Measurements from ENCODE around the gene ICE2.

The ICE2 gene

DNA sequence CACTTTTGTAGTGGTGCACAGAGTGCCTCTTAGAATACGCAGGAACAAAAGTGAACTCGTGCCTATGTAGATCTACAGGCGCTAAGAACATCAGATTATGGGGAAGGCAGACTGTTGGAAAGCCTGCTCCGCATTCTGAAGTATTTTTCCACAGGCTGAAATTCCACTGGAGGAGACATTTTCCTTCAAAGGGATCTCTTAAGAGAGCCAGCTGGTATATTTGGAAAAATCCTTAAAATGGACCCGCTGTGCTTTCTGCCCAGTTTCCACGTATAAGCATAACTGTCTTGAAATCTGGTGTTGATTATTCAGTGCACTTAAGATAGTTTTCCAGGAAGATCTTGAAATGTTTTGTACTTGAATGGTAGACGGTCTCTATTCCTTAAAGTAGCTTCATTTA lies 34.7 kb upstream of the ICE2 start:
- no peak for TF ChIP-seq CREB1 (IDR thresholded peaks at IDR 0.05; ENCODE audit: low read depth)
- no peak for TF ChIP-seq EP300 (IDR thresholded peaks at IDR 0.05; ENCODE audit: borderline replicate concordance)
- TF ChIP-seq TAF1 (IDR thresholded peaks at IDR 0.05; ENCODE audit: low read depth) = no peak
- no peak for TF ChIP-seq EGR1 (IDR thresholded peaks at IDR 0.05)
- TF ChIP-seq ZBTB7A (IDR thresholded peaks at IDR 0.05; ENCODE audit: low read depth) = no peak
- TF ChIP-seq, protein P1, sequence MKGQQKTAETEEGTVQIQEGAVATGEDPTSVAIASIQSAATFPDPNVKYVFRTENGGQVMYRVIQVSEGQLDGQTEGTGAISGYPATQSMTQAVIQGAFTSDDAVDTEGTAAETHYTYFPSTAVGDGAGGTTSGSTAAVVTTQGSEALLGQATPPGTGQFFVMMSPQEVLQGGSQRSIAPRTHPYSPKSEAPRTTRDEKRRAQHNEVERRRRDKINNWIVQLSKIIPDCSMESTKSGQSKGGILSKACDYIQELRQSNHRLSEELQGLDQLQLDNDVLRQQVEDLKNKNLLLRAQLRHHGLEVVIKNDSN (IDR thresholded peaks at IDR 0.05) = no peak
- TF ChIP-seq FOXM1 (IDR thresholded peaks at IDR 0.05; ENCODE audit: borderline replicate concordance, low read depth) = no peak
- TF ChIP-seq NFIC (IDR thresholded peaks at IDR 0.05) = no peak
- no peak for TF ChIP-seq TCF12 (IDR thresholded peaks at IDR 0.05; ENCODE audit: low read depth)
- TF ChIP-seq RAD21 (IDR thresholded peaks at IDR 0.05; ENCODE audit: low read depth) = no peak
- TF ChIP-seq YY1 (IDR thresholded peaks at IDR 0.05; ENCODE audit: low read depth) = no peak
- no peak for TF ChIP-seq REST (IDR thresholded peaks at IDR 0.05; ENCODE audit: low read depth)
- TF ChIP-seq TEAD4 (IDR thresholded peaks at IDR 0.05) = no peak
- no peak for TF ChIP-seq CEBPB (IDR thresholded peaks at IDR 0.05)
- TF ChIP-seq, protein P2, sequence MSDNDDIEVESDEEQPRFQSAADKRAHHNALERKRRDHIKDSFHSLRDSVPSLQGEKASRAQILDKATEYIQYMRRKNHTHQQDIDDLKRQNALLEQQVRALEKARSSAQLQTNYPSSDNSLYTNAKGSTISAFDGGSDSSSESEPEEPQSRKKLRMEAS (IDR thresholded peaks at IDR 0.05) = no peak

GRCh38 chr15:60512937-60513336 lies 34.0 kb upstream of the ICE2 start:
- TF ChIP-seq ZBTB7A (IDR thresholded peaks at IDR 0.05; ENCODE audit: low read depth) (no peak), TAF1 (IDR thresholded peaks at IDR 0.05; ENCODE audit: low read depth) (no peak), TCF12 (IDR thresholded peaks at IDR 0.05; ENCODE audit: low read depth) (no peak), REST (IDR thresholded peaks at IDR 0.05; ENCODE audit: low read depth) (no peak), RAD21 (IDR thresholded peaks at IDR 0.05; ENCODE audit: low read depth) (no peak)

- TF ChIP-seq TCF12 (IDR thresholded peaks at IDR 0.05; ENCODE audit: low read depth) (no peak), ZBTB7A (IDR thresholded peaks at IDR 0.05; ENCODE audit: low read depth) (no peak), FOXM1 (IDR thresholded peaks at IDR 0.05; ENCODE audit: borderline replicate concordance, low read depth) (no peak), EP300 (IDR thresholded peaks at IDR 0.05; ENCODE audit: borderline replicate concordance) (no peak)
- TF ChIP-seq, protein P1 (IDR thresholded peaks at IDR 0.05) = no peak
- TF ChIP-seq, protein P2 (IDR thresholded peaks at IDR 0.05) = no peak
Observed at GRCh38 chr15:60511351-60512031, 32.5 kb upstream of the ICE2 start.

- no peak for TF ChIP-seq YY1 (IDR thresholded peaks at IDR 0.05; ENCODE audit: low read depth)
- TF ChIP-seq EP300 (IDR thresholded peaks at IDR 0.05; ENCODE audit: borderline replicate concordance) = no peak
- no peak for TF ChIP-seq RAD21 (IDR thresholded peaks at IDR 0.05; ENCODE audit: low read depth)
- no peak for TF ChIP-seq ZBTB7A (IDR thresholded peaks at IDR 0.05; ENCODE audit: low read depth)
Observed at GRCh38 chr15:60510006-60510405, 31.1 kb upstream of the ICE2 start.

DNA sequence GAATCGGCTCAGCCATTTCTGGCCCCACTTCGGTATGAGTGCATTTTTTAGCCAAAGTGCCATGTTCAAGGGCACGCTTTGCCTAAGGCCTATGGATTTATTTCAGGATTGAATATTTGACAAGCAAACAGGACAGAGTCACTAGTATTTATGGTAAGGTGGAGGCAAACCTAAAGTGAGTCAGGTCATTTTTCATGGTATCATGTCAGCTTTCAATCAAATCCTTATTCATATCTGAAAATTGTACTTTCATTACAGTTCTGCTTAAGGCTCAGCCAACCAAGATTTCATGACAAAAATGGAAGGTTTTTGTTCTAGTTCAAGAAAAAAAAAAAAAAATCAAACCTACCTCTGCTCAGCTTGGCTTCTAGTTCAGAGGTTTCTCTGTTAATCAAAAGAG lies 30.5 kb upstream of the ICE2 start:
- no peak for TF ChIP-seq ZBTB7A (IDR thresholded peaks at IDR 0.05; ENCODE audit: low read depth)
- no peak for TF ChIP-seq REST (IDR thresholded peaks at IDR 0.05; ENCODE audit: low read depth)
- TF ChIP-seq YY1 (IDR thresholded peaks at IDR 0.05; ENCODE audit: low read depth) = no peak
- TF ChIP-seq TAF1 (IDR thresholded peaks at IDR 0.05; ENCODE audit: low read depth) = no peak
- TF ChIP-seq EP300 (IDR thresholded peaks at IDR 0.05; ENCODE audit: borderline replicate concordance) = no peak
- no peak for TF ChIP-seq TCF12 (IDR thresholded peaks at IDR 0.05; ENCODE audit: low read depth)
- no peak for TF ChIP-seq NFIC (IDR thresholded peaks at IDR 0.05)
- no peak for TF ChIP-seq FOXM1 (IDR thresholded peaks at IDR 0.05; ENCODE audit: borderline replicate concordance, low read depth)
- TF ChIP-seq, protein P1 (IDR thresholded peaks at IDR 0.05) = no peak
- TF ChIP-seq TEAD4 (IDR thresholded peaks at IDR 0.05) = no peak
- TF ChIP-seq EGR1 (IDR thresholded peaks at IDR 0.05) = no peak
- no peak for TF ChIP-seq CEBPB (IDR thresholded peaks at IDR 0.05)
- TF ChIP-seq RAD21 (IDR thresholded peaks at IDR 0.05; ENCODE audit: low read depth) = no peak

All from Ishikawa (cell line).